Measurements from ENCODE around the gene NMS.
A peak's percentile ranks its signal among the peaks of the same experiment; 100 is the strongest.
"Not testable (repeated sequence)": the region's sequence is repeated elsewhere in the genome, so short reads cannot be mapped to it uniquely, and the experiment has no call there.

NMS gene, protein sequence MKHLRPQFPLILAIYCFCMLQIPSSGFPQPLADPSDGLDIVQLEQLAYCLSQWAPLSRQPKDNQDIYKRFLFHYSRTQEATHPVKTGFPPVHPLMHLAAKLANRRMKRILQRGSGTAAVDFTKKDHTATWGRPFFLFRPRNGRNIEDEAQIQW

DNA sequence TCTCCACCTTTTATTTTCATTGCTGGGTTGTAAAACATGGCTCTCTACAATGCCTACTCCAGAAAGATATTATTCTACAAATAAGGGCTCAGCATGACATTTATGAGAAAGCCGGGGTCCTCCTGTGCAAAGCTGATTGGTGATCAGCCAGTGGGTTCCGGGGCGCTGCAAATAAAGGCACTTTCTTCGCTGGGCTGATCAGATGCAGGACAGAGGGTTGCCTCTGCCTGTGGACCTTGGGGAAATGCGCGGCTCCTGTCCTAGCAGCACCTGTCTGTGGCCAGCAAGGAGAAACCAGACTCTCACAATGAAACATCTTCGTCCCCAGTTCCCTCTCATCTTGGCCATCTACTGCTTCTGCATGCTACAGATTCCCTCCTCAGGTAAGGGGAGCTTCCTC is at the start of gene NMS:
TSS of gene NMS (plus strand) at position 301 of the 400 bp plus-strand sequence. CDS start at position 308, 7 bp downstream.
- DNase-seq, result no peak

DNA sequence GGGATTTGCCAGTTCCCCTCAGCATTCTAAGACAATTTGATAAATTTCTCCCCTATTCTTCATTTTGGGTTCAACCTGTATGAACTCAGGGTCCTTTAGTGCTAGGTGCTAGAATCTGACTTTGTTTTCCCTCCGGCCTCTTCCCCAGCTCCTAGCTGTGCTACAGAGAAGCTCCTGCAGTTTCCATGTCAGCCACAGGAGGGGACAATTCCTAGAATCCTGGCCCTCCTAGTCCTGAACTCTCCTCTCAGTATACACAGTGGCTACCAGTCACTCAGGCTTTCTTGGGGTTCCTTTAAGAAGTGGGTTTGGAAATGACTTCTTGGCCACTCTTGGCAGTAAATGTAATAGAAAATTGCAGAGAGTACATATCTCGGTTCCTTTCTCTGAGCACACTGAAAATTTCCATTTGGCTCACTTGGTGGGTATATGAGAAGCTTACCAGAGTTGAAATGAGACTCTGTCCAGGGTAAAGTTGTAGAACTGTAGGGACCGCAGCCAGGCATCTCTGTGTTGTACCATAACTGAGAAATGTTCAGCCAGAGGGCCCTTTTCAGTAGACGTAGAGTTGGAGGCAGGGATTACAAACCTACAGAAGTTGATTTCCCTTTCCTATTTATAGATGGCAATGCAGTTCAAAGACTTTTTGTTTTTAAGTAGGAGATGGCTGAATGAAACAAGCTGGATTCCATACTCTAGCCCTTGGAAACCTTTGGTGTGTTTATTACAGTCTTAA is 47.8 kb upstream of the NMS start:
- no peak for DNase-seq

DNA sequence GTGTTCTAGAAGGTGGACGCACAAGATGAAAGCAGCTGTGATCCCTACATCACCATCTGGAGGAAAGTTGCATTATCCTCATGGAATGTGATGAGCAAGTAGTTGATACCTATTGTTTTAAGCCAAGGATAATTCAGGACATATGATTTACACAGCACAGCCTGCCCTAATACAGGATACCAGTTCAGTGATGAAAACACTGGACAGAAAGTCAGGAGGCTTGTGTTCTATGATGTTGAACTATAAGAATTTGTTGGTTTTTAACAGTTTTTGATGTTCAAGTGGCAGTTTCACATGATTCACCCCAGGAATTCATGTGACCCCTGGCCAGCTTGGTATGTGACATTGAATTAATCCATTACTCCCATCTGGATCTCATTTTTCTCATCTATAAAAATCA is 46.7 kb upstream of the NMS start:
- no peak for DNase-seq

DNA sequence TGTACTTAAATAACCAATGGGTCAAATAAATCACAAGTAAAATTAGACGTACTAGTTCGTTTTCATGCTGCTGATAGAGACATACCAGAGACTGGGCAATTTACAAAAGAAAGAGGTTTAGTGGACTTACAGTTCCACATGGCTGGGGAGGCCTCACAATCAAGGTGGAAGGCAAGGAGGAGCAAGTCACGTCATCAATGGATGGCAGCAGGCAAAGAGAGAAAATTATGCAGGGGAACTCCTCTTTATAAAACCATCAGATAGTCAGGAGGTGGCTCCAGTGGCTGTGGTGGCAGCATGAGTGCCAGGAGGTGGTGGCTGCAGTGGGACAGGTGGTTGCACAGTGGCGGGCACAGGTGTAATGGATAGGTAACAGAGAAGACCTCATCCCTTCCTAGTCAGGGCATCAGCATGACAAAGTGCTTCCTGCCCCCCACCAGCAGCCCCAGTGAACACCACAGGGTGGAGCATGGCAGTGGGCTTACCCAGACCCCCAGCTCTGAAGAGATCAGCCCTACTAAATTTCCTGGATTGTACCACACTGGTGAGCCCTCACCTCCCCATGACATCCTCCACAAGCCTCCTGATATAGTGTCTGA is 45.9 kb upstream of the NMS start:
- no peak for DNase-seq

DNA sequence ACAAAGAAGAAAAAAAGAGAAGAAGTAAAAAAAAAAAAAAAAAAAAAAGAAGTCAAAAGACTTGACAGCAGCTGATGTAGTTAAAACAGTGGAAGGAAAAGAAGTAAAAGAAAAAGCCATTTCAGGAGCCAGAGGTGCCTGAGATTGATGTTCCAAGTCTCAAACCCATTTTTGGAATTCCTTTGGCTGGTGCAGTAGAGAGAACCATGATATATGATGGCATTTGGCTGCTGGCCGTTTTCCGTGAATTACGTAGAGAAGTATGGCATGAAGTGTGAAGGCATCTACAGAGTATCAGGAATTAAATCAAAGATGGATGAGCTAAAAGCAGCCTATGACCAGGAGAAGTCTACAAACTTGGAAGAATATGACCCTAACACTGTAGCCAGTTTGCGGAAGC is 45.2 kb upstream of the NMS start:
- no peak for DNase-seq

DNA sequence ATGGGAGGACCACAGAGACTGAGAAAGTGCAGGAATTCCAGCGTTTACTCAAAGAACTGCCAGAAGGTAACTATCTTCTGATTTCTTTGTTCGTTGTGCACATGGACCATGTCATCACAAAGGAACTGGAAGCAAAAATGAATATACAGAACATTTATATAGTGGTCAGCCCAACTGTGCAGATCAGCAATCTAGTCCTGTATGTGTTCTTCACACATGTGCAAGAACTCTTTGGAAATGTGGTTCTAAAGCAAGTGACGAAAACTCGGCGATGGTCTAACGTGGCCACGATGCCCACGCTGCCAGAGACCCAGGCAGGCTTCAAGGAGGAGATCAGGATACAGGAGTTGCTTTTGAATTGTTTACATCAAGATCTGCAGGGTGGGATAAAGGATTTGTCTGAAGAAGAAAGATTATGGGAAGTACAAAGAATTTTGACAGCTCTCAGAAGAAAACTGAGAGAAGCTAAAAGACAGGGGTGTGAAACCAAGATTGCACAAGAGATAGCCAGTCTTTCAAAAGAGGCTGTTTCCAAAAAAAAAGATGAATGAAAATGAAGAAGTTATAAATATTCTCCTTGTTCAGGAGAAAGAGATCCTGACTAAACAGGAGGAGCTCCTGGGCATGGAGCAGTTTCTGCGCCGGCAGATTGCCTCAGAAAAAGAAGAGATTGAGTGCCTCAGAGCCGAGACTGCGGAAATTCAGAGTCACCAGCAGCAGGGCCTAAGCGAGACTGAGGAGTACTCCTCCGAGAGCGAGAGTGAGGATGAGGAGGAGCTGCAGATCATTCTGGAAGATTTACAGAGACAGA is 44.5 kb upstream of the NMS start:
- DNase-seq, result no peak

DNA sequence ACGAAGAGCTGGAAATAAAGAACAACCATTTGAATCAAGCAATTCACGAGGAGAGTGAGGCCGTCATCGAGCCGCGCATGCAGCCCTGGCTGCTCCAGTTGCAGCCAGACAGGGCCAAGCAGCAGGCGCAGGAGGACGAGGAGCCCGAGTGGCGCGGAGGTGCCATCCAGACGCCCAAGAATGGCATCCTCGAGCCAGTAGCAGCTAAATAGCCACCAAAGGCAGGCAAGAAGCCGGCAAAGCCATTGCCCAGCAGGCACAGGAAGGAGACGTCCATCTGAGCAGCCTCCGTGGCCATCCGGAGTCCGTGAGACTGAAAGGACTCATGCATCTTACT is 43.9 kb upstream of the NMS start:
- no peak for DNase-seq

DNA sequence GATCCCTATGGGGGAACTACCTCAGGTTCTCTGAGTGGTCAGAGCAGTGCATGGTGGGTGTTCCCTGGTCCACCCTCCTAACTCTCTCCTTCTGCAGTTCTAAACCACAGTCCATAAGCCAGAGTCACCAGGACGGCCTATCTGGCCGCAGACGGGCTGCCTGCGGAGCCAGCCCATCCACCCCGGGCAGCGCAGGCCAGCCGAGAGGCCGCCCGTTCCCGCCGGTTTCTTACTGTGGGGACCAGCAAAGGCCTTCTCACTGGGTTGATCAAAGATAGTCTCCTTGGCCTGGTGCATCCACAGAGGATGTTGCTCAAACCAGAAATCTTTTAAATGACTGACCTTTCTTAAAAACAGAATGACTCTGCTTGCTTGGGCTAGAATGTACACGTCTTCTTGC is 43.2 kb upstream of the NMS start:
- no peak for DNase-seq

DNA sequence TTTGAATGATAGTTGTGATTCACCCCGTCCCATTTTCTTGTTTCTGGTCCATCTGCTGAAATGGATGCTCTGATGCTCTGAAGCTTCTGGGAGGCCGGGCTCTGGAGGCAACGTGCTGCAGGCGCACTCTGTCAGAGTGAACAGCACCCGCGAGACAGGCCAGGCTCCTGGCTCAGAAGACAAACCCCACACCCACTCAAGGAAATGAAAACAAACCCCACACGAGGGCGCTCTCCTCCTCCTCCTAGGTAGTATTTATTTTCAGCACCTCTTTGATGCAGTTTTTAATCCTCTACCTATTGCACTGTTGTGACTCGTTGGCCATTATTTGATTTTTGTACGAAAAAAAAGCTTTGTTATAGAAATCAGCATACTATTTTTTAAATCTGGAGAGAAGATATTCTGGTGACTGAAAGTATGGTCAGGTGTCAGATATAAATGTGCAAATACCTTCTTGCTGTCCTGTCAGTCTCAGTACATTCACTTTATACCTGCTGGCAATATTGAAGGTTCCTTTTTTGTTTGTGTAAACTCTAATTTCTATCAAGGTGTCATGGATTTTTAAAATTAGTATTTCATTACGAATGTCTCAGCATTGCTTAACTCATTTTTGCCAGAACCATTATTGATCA is 42.5 kb upstream of the NMS start:
- DNase-seq, result peak; percentile 58 to 60

DNA sequence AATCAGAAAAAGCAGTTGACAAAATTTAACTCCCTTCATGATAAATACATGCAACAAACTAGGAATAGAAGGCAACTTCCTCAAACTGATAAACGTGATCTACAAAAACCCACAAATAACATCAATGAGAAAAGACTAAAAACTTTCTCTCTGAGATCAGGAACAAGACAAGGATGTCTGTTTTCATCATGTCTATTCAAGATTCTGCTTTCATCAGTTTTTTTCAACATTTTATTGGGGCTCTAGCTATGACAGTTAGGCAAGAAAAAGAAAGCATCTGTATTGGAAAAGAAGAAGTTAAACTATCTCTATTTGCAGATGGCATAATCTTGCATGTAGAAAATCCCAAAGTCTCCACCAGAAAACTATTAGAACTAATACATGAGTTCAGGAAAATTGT is 40.6 kb upstream of the NMS start:
- no peak for DNase-seq

DNA sequence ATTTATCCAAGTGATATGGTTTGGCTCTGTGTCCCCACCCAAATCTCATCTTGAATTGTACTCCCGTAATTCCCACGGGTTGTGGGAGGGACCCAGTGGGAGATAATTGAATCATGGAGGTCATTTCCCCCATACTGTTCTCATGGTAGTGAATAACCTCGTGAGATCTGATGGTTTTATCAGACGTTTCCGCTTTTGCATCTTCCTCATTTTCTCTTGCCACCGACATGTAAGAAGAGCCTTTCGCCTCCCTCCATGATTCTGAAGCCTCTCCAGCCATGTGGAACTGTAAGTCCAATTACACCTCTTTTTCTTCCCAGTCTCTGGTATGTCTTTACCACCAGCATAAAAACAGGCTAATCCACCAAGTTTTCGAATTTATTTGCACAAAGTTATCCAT is 32.5 kb upstream of the NMS start:
- no peak for DNase-seq

DNA sequence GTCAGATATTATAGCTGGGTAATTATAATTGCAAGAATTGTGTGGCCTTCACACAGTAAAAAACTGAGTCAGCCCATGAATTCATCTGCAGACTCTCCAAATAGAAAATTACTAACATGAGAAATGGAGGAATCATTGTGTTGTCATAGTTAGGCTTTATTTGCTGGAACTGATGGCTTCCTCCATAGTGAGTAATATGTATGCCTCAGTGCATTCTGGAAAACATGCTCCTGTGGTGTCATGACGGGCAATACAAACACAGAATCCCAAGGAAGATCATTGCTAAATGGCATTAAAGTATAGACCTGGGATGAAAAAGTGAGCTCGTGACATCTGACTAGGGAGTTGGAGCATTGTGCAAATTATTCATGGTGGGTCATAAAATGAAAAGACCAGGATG is 23.6 kb upstream of the NMS start:
- no peak for DNase-seq

DNA sequence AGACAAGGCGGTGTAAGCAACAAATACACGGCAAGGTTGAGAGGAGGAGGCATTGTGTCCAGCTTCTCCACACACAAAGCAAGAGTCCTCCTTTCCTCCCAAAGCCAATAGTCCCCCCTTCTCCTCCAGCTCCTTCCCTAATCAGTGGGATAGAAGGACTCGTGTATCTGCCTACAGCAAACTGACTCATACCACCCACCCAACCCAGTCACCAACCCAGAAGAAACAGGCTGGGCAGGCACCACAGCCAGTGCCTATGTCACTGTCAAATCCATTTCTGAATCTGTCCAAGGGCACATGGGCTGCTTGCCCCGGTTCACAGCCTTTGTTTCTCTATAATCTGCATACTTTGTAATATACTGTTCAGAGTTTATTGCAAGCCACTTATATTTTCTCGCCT is 19.2 kb upstream of the NMS start:
- no peak for DNase-seq

DNA sequence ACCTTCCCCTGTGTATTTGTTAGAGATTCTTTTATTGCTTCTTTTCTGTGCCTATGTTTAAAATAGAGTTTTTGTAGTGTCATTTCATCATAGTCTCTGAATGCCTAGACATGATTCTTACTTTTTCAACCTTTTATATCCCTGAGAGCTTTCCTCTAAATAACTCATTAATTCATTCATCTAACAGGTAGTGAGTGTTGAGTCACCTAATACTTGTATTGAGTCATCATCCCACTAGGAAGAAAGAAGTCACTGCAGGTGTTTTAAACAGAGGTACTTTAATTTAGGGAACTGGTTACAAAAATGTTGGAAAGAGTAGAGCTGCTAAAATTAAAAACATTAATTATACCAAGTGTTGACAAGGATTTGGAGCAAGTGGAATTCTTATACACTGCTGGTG is 18.5 kb upstream of the NMS start:
- DNase-seq, result no peak

DNA sequence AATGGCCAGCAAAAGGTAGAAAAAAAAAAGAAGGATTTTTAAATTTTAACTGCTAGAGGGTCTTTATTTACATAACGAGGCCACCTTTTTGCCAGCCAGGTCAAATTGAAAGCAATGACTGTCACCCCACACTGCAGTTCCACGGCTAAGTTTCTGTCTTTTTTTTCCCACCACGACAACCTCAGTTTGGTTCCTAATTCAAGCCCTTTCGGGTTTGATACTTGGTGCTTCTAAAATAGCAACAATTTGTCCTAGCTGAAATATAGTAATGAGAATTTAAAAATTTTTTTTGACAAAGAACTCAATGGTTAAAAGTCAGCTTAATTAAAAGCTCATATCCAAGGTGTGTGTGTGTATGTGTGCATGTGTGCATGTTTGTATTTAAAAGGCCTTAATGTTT is 16.4 kb upstream of the NMS start:
- no peak for DNase-seq

DNA sequence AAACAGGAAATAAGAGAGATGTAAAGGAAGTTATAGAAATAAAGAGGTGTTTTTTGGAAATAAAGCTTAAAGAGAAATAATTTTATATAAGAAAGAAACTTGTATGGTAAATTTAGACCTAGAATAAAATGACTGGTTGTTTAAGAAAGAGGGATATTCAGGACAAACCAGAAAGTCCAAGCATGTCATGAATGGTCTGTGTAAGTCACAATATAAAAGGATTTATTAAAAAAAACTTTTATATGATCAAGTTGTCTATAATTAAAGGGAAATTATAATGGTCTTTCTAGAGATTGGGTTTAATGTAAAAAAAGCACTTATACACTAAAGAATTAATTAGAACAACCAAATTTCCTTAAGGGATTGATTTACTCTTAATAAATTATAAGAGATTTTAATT is 13.9 kb upstream of the NMS start:
- DNase-seq, result not testable (repeated sequence)

DNA sequence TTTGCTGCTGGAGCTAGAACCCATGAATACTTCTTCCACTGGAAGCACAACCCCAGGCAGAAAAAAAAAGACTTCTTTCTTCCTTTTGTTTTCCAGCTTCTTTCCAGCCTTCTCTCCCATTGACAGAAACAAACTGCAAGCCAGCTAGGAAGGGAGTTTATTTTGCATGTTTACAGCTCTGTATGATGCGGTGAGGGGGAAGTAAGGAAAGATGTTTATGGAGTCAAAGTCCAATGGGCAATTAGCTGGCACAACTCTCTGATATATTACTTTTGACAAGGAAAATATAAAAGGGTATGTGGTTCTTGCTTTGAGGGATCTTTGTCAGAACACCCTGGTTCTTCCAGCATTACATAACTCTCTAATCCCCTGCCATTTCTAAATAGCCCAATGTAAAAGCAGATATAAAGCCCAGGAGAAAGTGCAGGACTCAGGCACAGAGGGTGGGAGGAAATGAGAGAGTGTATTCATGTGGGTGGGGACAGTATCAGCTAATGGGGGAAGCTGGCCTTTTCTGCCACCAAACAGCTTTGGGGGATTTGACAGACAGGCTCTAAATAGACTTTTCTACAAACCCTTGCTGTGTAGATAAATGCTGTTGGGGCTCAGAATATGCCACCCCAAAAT is 9.3 kb upstream of the NMS start:
- no peak for DNase-seq

DNA sequence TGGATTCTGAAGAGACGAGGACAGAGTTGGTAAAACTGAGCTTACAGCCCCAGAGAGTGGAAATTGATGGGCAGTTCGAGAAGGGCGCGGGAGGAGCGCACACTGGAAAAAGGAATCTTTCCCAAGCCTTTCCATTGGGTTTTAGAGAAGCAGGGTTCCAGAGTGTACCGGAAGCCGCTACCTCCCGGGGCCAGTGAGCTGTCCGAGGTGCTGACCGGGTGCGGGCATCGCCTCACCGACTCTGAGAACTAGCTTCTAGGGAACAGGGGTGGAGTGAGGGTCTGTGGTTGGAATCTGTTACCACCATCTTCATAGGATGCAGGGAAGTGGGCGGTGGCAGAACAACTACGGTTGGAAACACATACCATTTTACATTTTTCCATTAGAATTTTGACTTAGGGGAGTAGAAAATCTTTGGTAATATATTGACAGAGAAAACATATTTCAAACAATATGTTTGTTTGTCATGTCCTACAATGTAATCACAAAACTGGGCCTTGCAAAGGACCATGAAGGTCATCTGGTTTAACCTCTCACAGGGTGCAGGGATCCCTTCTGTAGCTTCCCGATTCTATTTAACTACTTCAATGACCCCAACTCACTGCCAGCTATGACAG is 724 bp downstream of the NMS start:
- no peak for DNase-seq

DNA sequence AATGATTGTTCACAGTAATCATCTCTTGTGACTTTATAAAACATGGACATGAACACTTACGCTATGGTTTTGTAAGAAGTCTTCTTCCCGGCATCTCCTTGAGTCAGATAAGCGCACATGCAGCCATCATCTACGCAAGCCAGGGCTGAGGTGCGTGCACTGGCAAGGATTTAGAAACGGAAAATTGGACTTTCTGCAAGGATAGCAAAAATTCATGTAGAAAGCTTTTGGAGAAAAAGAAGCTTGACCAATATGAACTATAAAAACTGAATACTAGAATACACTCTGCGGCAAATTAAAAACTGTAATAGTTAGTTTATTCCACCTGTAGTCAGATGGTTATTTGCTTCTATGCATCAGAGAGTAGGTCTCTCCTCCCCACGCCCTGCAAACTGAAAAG is 6.3 kb downstream of the NMS start:
- no peak for DNase-seq

DNA sequence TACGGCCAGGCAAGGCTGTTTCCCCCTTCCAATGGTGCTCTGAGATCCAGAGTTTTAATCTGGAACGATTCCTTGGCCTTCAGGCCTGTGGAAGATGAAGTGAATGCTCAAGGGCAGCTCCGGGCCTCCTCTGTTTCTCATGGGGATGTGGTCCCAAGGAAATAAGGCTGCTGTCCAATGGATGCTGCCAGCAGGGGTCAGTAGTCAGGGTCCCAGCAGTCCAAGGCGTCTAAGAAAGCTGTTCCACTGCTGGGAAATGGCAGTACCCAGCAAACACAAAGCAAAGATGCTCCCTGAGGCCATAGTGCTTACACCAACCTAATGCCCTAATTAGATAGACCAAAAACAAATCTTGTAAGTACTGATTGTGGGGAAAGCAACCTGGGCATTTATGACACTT is 12.5 kb downstream of the NMS start:
- peak in 1 of 2 donors; percentile 2 for DNase-seq

DNA sequence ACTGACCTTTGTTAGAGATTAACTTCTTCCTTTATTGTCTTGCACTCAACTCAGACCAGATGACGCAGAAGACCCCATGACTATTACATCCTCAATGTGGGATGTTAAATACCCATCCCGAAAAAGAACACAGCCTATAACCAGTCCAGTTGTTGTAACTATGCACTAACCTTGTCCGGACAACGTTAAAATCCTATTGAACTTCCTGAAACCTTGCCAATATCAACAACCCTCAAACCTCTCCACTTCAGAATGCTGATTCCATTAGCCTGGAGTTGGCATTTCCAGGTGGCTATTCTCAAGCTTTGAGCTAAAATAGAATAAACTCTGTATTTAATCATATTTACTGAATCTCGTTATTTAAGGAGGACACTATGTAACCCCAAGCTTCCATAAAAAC is 13.6 kb downstream of the NMS start:
- DNase-seq, result no peak

DNA sequence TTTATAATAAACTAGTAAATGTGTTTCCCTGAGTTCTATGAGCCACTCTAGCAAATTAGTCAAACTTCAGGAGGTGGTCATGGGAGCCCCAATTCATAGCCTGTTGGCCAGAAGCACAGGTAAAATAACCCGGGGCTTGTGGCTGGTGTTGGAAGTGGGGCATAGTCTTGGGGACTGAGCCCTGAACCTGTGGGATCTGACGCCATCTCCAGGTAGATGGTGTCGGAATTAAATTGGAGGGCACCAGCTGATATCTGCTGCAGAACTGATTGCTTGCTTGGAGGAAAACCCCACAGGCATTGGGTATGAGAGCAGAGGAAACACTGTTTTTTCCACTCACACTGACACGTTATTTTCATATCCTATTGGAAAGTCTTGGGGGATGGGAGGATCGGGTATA is 14.1 kb downstream of the NMS start:
- DNase-seq, result no peak

DNA sequence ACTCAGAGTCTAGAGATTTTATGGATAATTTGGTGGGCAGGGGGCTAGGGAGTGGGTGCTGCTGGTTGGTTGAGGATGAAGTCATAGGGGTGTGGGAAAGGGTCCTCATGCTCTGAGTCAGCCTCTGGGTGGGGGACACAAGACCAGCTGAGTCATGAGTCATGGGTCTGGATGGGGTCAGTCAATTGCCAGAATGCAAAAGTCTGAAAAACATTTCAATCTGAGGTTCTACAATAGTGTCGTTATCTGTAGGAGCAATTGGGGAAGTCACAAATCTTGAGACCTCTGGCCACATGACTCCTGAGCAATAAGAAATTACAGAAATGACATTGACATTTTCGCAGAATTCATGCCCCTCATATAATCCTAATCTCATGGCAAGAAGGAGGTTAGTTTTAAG is 15.1 kb downstream of the NMS start:
- DNase-seq, result no peak
